HG03196 (cell line): ENCODE results near the gene GALNS.
A peak's percentile ranks its signal among the peaks of the same experiment; 100 is the strongest.

Source experiments
- ATAC-seq: cut with Tn5 transposase; IDR thresholded peaks from one replicate; pipeline ENCODE4 v1.9.1; 2021; ENCODE audit not compliant: unreplicated experiment

The GALNS gene

DNA sequence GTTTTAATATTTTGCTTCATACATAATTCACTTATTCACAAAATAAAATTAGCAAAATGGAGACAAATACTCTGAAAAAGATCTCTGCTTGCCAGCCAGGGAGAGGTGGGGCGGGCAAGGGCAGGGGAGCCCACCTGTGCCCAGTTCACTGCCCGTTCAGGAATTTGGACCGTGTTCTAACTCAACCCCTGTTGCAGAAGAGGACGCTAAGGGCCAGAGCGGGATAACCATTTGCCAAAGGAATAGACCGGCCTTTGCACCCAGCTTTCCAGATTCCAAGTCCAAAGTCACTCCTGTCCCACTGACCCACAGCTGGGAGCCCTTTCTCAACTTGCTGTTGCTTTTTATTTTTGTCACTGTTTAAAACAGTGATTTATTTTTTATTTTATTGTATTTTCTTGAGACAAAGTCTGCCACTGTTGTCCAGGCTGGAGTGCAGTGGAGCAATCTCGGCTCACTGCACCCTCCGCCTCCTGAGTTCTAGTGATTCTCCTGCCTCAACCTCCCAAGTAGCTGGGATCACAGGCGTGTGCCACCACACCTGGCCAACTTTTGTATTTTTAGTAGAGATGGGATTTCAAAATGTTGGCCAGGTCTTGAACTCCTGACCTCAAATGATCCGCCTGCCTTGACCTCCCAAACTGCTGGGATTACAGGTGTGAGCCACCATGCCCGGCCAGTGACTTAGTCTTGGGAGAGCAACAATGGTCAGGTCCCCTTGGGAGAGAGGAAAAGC, 69.0 kb downstream of the GALNS start:
- ATAC-seq: no peak

DNA sequence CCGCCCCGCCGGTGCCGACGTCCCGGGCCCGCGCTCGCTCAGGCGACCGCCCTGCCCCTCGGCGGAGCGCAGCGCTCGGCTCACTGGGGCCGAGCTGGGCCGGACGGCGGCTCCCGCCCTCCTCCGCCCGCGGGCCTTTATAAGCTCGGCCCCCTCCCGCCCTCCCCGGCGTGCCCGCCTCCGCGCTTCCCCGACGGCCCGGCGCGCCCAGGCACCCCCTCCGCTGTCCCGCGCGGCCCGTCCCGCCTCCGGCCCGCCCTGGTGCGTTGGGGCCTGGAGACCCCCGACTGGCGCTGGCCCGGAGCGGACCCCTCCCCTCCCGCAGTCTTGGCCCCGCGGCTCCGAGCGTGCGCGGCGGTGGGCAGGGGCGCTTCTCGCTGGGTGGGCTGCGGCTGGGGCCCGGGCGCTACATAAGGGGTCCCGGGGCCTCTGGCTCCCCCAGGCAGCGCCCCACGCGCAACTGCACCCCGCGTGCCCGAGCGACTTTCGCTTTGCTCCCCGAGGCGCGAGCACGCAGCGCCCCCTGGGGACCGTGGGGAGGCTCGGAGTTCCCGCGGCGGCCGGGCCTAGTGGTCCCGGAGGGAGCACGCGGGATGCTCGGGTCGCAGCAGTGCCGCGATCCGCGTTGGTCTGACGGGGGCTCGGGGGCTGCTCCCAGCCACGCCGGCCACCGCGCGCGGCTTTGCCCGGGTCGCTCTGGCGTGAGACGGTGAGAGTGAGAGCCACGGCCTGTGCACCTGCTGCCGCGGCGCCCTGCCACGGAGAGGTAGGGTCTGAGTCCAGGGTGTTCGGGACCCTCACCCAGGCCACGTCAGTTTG, 71.4 kb downstream of the GALNS start, which contains the start of gene PIEZO1:
Gene PIEZO1, minus strand, starts transcription at position 115 of the 819 bp plus-strand sequence. CDS start 256 bp downstream, outside the sequence.
- ATAC-seq: no peak

DNA sequence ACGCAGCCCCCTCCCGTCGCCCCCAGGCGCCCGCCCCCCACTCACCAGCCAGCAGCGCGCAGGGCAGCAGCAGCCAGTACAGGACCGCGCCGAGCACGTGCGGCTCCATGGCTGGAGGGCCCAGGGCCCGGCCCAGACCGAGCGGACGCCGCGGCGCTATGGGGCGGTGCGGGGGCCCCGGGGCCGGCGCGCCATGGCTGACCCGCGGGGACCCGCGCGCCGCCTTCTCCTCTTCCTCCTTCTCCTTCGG, 72.0 kb downstream of the GALNS start:
- no peak for ATAC-seq

DNA sequence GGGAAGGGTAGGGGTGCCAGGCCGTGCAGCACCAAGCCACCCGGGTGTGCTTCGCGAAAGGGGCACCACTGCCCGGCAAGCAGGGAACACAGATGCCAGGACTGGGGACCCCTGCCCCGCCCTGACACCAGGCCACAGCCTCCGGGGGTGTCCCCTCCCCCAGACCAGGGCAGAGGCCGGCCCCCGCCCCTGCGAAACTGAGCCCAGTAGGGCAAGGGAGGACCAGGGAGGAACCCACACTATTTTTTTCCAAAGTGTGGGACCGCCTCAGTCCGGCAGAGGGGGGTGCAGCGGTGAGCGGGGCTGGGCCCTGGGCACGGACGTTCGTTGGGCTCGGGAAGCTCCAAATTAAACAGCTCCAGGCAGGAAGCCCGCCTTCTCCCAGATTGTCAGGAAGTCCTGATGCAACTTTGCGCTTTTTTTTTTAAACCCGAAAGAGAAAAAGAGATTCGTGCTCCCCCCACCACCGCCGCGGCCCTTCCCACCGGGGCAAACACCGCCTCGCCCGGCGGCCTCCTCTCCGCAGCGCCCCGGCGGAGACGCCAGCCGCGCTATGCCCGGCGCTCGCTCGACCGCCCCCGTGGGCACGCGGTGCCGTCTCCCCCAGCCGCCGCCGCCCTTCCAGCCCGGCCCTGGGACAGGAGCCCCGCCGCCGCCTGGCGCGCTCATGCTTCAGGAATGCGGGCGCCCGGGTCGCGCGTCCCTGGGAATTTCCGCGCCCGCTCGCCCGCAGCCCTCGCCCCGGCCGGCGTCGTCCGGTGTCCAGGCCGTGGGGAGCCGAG, 72.5 kb downstream of the GALNS start:
- no peak for ATAC-seq

DNA sequence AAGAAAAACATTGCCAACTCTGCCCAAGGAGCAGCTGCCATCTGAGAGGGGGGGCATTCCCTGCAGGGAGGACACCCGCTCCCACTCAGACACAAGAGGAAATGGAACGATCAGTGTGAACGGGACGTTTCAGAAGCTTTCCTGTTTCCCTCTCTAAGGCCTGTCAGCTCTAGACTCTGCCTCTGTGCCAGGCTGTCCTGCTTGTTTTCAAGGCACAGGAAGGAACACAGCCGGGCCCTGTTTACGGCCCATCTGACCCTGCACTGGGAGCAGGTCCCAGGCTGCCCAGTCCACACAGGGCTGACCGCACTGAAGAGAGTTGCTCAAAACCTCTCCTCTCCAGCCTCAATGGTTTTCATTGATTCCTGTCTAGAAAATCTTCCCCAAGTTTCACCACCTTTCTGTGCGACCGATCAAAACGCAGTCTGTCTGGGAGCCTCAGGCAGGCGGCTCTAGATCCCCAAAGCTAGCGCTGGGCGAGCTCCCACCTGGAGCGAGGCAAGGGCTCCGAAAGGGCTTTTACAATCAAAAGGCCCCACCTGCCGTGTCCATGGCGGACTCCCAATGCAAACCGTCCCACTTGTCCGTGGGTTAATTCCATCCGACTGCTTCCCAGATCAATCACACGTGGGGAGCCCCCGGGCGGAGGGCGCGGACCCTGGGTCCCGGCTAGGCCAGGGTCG, 73.2 kb downstream of the GALNS start:
- ATAC-seq: no peak

GRCh38 chr16:88782454-88783390, 74.0 kb downstream of the GALNS start:
- no peak for ATAC-seq

DNA sequence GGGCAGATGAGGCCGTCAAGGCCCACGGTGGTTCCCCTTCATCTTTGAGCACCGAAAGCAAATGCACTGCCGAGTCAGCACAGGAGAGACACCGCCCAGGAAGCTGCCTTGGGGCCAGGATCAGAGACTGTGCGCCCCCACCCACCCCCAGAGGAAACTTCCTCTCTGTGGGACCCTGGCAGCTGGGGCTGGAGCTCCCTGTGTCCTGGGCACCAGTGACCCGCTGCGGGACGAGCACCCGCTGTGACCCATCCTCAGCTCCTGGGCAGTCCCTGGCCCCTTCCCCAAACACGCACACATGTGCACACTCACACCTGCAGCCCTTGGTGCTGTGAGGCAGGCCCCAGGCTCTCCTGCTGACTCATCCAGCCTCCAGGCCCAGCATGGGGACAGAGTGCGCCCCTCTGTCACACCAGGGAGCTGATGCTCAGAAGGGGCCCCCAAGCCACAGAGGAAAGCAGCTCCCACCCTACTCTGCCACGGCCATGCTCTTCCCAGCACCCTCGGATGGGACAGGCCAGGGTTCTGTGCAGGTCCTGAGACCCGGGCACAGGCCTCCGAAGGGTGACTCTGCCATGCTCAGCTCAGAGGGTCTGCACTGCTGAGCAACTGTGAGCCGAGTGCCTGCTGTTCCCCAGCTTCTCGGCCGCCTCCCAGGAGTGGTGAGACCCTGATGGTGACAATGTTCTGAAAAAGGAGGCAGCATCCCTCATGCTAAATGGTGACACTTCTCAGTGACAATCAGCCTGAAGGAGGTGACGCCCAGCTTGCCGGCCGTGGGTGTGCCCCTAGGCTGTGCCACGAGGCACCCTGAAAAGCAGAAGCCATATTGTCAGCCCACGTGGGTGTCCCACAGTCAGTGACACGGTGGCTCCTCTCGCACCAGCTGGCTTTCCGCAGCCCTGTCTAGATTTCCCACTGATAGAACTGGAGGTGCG, 75.3 kb downstream of the GALNS start:
- peak; percentile 39 for ATAC-seq

- no peak for ATAC-seq
Measured at GRCh38 chr16:88780142-88781062, 76.3 kb downstream of the GALNS start.

- no peak for ATAC-seq
Measured at GRCh38 chr16:88779406-88780141, 77.2 kb downstream of the GALNS start.

- no peak for ATAC-seq
Measured at GRCh38 chr16:88778541-88779065, 78.1 kb downstream of the GALNS start.

DNA sequence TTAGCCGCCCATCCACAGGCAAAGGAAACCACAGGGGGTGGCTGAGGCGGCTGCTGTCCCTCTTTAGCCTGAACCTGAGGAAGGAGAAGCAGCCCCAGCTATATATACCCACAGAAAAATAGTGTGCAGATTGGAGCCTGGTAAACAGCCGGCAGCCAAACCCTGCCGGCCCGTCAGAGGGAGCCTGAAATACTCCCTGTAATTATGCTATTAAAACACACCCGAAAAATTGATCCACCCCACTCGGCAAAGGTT, 78.5 kb downstream of the GALNS start:
- no peak for ATAC-seq

DNA sequence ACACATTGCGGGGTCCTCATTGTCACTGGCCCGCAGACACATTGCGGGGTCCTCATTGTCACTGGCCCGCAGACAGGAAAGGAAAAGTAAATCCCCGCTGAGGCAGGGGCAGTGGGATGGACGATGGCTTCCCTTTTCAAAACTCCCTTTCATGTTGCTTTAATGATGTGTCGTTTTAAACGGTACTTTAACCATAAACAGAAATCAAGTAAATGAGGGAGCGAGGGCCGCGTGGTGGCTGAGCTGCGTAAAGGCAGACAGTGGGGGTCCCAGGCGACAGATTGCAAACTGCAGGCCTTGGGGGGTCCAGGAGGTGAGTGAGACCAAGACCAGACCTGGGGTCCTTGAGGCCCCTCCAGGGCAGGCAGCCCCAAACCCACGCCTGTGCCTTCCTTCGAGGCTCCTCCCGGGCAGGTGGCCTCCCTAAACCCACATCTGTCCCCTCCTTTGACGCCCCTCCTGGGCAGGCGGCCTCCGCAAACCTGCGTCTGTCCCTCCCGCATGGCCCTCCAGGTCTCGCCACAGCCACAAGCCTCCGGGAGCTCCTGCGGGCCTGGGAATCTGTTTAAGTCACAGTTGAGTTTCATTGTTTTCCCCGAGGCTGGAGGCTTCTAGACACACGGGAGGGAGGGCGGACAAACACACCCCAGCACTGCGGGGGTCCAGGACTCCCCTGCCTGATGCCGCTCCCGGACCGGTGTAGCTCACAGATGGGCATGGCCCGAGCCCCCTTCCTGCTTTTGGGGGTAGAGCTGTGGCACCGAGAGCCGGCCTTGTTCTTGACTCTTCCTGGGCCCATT, 79.1 kb downstream of the GALNS start:
- no peak for ATAC-seq

DNA sequence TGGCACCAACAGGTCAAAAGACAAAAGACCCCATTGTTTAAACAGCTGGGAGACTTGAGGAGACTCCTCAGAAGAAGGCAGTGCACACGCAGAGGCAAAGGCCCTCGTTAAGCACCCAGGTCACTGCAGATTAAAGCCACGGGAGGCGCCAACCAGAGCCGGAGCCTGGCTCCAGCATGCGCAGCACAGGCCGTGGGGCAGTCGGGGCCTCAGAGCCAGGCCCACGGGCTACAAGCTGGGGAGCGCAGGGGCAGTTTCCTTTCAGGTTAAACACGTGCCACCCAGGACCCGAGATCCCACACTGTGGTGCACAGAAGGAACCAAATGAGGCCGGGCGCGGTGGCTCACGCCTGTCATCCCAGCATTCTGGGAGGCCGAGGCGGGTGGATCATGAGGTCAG, 80.9 kb downstream of the GALNS start:
- ATAC-seq: no peak

DNA sequence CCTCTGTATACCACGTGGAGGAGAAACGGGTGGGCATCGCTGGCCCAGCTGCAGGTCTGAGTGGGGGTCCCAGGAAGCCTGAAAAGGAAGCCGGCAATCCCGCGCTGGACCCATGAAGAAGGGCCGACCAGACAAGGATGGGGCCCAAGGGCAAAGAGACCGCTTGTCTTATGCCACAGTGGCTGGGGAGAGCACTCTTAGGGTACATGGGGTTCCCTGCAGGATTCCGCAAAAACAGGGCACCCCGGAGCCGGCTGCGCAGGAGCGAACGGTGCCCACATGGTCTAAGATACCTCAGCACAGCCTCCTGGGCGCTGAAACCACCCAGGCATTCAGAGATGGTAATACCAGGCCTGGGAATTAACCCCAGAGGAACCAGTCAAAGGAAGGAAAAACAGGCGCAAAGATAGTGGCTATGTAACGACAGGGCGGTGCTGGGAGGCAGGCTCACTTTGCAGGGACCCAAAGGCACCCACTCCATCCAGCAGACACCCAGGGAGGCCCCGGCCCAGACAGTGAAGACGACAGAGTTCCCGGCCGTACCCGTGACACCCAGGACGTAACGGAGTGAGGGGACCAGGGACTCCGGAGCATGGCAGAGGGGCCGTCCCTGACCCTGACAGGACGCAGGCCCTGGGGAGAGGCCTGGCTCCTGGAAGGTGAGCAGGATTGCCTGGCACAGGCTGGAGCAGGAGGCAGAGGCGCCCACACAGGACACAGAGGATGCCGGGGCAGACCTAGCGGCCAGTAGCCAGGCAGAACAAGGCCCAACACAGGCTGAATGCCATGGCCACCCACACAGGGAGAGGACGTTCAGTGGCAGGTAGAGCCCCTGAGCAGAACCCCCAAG, 82.0 kb downstream of the GALNS start:
- no peak for ATAC-seq

DNA sequence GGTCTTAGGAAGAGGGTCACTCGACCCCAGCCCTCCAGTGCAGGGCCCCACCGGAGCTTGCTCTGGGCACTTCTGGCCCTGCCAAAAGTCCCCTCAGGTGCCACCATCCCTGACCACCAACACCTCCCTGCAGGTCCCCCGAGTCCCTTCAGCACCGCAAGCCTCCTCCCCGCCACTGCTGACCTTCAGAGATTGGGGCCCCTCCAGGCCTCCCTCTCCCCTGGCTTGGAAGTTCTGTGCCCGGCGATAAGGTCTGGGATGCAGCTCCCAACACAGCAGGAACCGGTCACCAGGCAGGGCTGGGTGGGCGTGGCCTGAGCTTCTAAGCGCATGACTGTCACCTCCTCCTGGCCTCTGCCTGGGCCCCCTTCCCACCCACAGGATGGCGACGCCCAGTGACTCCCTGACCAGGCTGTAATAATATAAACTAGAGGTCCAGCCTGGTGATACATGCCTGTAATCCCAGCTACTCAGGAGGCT, 82.9 kb downstream of the GALNS start:
- no peak for ATAC-seq
